Measurements from ENCODE around the gene PIP5K1B. TPM values are rescaled to one million over a fixed set of nuclear protein-coding genes. Genes with fewer than 3 reads are reported as not detected.

Gene PIP5K1B
- total RNA-seq, 1 experiment from 2014 or later = not detected

DNA sequence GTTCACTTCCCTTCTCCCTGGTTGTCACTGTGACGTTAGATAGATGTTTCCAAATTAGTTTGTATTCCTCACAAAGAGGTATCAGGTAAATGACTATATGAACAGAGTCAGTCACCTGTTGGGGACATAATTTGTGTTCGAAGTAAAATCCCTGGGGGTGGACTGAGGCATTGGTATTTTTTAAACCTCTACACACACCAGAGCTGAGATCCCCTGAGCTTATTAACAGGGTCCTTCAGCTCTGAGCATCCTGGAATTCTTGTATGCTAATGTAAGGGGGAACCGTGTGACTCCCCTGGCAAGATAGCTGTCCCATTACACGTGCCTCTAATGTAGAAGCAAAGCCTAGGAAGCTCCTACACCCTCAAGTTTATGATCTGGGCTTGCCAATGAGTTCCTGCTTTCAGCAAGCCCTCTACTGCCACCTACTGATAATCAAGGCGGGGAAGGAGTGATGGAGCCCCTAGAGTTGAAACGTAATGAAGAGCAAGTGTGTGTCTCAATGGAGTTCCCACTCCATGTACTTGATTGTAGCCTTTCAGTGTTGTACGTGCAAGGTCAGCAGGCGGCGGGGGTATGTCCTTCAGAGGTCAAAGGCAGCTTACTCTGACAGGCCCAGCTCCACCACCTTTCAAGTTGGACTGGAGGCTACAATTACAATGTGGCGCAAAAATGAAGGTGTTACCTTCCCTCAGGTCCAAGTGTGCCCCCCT, 294.5 kb downstream of the PIP5K1B start:
- H3K4me3 ChIP-seq (ENCODE audit: low read depth in 2 of 2, low read length in 2 of 2) = no peak overlapping the region
- no peaks in the 10 kb centered on the region for H3K9me3 ChIP-seq (ENCODE audit: control insufficient read depth, insufficient read depth, low read depth, low read length)
- ATAC-seq (peak; percentile 88), DNase-seq (ENCODE audit: low read depth, low spot score) (peak; percentile 58)
- H3K27ac ChIP-seq (ENCODE audit: low read length) = no peak overlapping the region
- in situ Hi-C loops (cut with HindIII; ENCODE audit: low pct_unique_long_range_greater_than_20kb, low sequenced_read_pairs) = no loop called here
- H3K36me3 ChIP-seq (ENCODE audit: control insufficient read depth, insufficient read depth, low read length) = no peaks in the 10 kb centered on the region
- H3K27me3 ChIP-seq (ENCODE audit: control insufficient read depth, insufficient read depth, low read length) = no peaks in the 10 kb centered on the region
- POLR2A ChIA-PET = no interaction called here
- BruUV-seq (replicated peaks) = no TSS peak
- intact Hi-C loops (cut with micrococcal nuclease; ENCODE audit: unreplicated experiment) = loop anchor here (1.0 kb wide), 1 partner anchor 415 kb away; no protein-coding TSS in a partner anchor
- TF ChIP-seq CTCF (IDR thresholded peaks at IDR 0.05) = peak; percentile 77
- no peak for TF ChIP-seq TCF7L2 (IDR thresholded peaks at IDR 0.05; ENCODE audit: low read depth, low read length)
- CTCF ChIA-PET = no interaction called here
- no peaks in the 10 kb centered on the region for H3K4me1 ChIP-seq (ENCODE audit: control insufficient read depth, insufficient read depth, low read length)

- Histone ChIP-seq H3K4me3 (ENCODE audit: low read depth in 2 of 2, low read length in 2 of 2) (no peak overlapping the region), H3K4me1 (ENCODE audit: control insufficient read depth, insufficient read depth, low read length) (no peaks in the 10 kb centered on the region), H3K27me3 (ENCODE audit: control insufficient read depth, insufficient read depth, low read length) (no peaks in the 10 kb centered on the region; the same call in 1 of the 2 replicates), H3K36me3 (ENCODE audit: control insufficient read depth, insufficient read depth, low read length) (no peaks in the 10 kb centered on the region), H3K27ac (ENCODE audit: low read length) (no peak overlapping the region), H3K9me3 (ENCODE audit: control insufficient read depth, insufficient read depth, low read depth, low read length) (no peaks in the 10 kb centered on the region)
- no peak for ATAC-seq
- intact Hi-C loops (cut with micrococcal nuclease; ENCODE audit: unreplicated experiment) (no loop called here), in situ Hi-C loops (cut with HindIII; ENCODE audit: low pct_unique_long_range_greater_than_20kb, low sequenced_read_pairs) (no loop called here)
- ChIA-PET POLR2A (no interaction called here), CTCF (no interaction called here)
- TF ChIP-seq POLR2AphosphoS5 (IDR thresholded peaks at IDR 0.05; ENCODE audit: low read depth, low read length) = no peak
- TF ChIP-seq SIN3A (IDR thresholded peaks at IDR 0.05; ENCODE audit: borderline replicate concordance, insufficient read depth, low read depth, low read length) = no peak
- TF ChIP-seq REST (IDR thresholded peaks at IDR 0.05; ENCODE audit: insufficient read depth in 1 of 2, low read depth in 2 of 2, low read length in 1 of 2) = no peak
- no peak for TF ChIP-seq CTCF (IDR thresholded peaks at IDR 0.05)
- TF ChIP-seq TCF7L2 (IDR thresholded peaks at IDR 0.05; ENCODE audit: low read depth, low read length) = no peak
- BruUV-seq (replicated peaks) = no TSS peak
- no peak for DNase-seq (ENCODE audit: low read depth, low spot score)
Measured at GRCh38 chr9:69001921-69002320, 296.9 kb downstream of the PIP5K1B start.
